GM12878 (cell line): ENCODE results near the gene NFKBIE. TPM values are rescaled to one million over a fixed set of nuclear protein-coding genes. Genes with fewer than 3 reads are reported as not detected.
A peak's percentile ranks its signal among the peaks of the same experiment; 100 is the strongest.

ENCODE experiments used
- ATAC-seq: fragments of 200-7000 bp; cut with Tn5 transposase; 3 replicates; pipeline ENCODE4 v1.9.1; 2020; ENCODE audit warnings: mild to moderate bottlenecking, moderate library complexity
- BruUV-seq: library from RNA; stranded (reverse); fragments of 400-500 nt; replicated peaks from 2 replicates; lab custom pipeline; 2021; lab: Mats Ljungman, UMichigan
- CTCF ChIA-PET: fragments of 300-600 bp; sonication (Branson Sonifier 250); formaldehyde crosslinking; extraction: SDS; loops from one replicate; lab custom pipeline; 2021; ENCODE audit warnings: inconsistent platforms; lab: Yijun Ruan, JAX
- POLR2A ChIA-PET: fragments of 350-600 bp; formaldehyde crosslinking; extraction: SDS; loops from one replicate; lab custom pipeline; 2021; ENCODE audit warnings: inconsistent platforms; lab: Charles Lee
- RAD21 ChIA-PET: fragments of 300-600 bp; sonication (Branson Sonifier 250); formaldehyde crosslinking; loops from one replicate; lab custom pipeline; 2023; ENCODE audit warnings: antibody characterized with exemption; ENCODE audit not compliant: unreplicated experiment; lab: Charles Lee
- SMC1A ChIA-PET: fragments of 300-600 bp; sonication (Branson Sonifier 250); formaldehyde crosslinking; loops from one replicate; lab custom pipeline; 2023; ENCODE audit not compliant: unreplicated experiment, uncharacterized antibody; lab: Charles Lee
- DNase-seq: peaks from one replicate; pipeline ENCODE4 v3.0.0-alpha.2; 2011; ENCODE audit warnings: low read depth, low spot score
- FAIRE-seq: peaks from 3 replicates; lab custom pipeline; 2011; peaks lifted over from hg19 to GRCh38; lab: Jason Lieb, UNC
- H2AFZ ChIP-seq: 2 replicates; pipeline ENCODE4 v1.6.0; 2011; ENCODE audit warnings: low read depth, low read length, control low read depth; ENCODE audit not compliant: control insufficient read depth
- H3K27ac ChIP-seq: 2 replicates; pipeline ENCODE4 v1.5.1; 2011; ENCODE audit warnings: control low read depth; ENCODE audit not compliant: control insufficient read depth, insufficient read depth
- H3K27me3 ChIP-seq, 2 experiments: replicated peaks in 1 of 2; 2 replicates each; pipeline versions ENCODE4 v1.6.0 to v1.6.1; 2011; ENCODE audit warnings: low read length in 1 of 2; ENCODE audit not compliant: control insufficient read depth in 2 of 2, insufficient read depth in 2 of 2
- H3K36me3 ChIP-seq, 2 experiments: 2 replicates each; pipeline ENCODE4 v1.5.1; 2011; ENCODE audit warnings: low read length in 1 of 2; ENCODE audit not compliant: control insufficient read depth in 2 of 2, insufficient read depth in 2 of 2
- H3K4me1 ChIP-seq: 2 replicates; pipeline ENCODE4 v1.6.1; 2011; ENCODE audit warnings: mild to moderate bottlenecking, low read length, moderate library complexity, mixed read lengths; ENCODE audit not compliant: control insufficient read depth, insufficient read depth
- H3K4me2 ChIP-seq: 2 replicates; pipeline ENCODE4 v1.6.0; 2011; ENCODE audit warnings: control low read depth; ENCODE audit not compliant: control insufficient read depth, insufficient read depth
- H3K4me3 ChIP-seq: fragments of 200-600 bp; sonication (generic); 2 replicates; pipeline ENCODE4 v1.5.1; 2016
- H3K79me2 ChIP-seq: 2 replicates; pipeline ENCODE4 v1.6.0; 2011; ENCODE audit warnings: low read length; ENCODE audit not compliant: control insufficient read depth, insufficient read depth
- H3K9ac ChIP-seq: 2 replicates; pipeline ENCODE4 v1.8.0; 2011; ENCODE audit warnings: low read length, control low read depth, mixed read lengths; ENCODE audit not compliant: control insufficient read depth, insufficient read depth
- H3K9me3 ChIP-seq: replicated peaks from 3 replicates; pipeline ENCODE4 v1.5.1; 2011; ENCODE audit warnings: mild to moderate bottlenecking, low read length; ENCODE audit not compliant: control insufficient read depth, insufficient read depth
- H4K20me1 ChIP-seq: 2 replicates; pipeline ENCODE4 v1.6.0; 2011; ENCODE audit not compliant: control insufficient read depth, insufficient read depth
- BHLHE40 ChIP-seq, 2 experiments: fragments of 450-650 bp in 1 of 2; IDR thresholded peaks; 2 replicates each; pipeline ENCODE4 v1.6.1; 2011 to 2017; ENCODE audit warnings: low read depth in 2 of 2, borderline replicate concordance in 1 of 2, improper control_type of control experiment in 1 of 2, low read length in 1 of 2, mild to moderate bottlenecking in 1 of 2
- BMI1 ChIP-seq: fragments of 450-650 bp; IDR thresholded peaks from 2 replicates; pipeline ENCODE4 v1.6.1; 2016; ENCODE audit warnings: mild to moderate bottlenecking, moderate library complexity, borderline replicate concordance
- EP300 ChIP-seq, 2 experiments: fragments of 150-350 bp in 1 of 2; IDR thresholded peaks; 2 replicates each; pipeline ENCODE4 v1.6.1; 2011 to 2012; ENCODE audit warnings: low read depth in 2 of 2, low read length in 2 of 2, borderline replicate concordance in 1 of 2, improper control_type of control experiment in 1 of 2, inconsistent platforms in 1 of 2; ENCODE audit not compliant: control insufficient read depth in 1 of 2
- NBN ChIP-seq: fragments of 450-650 bp; IDR thresholded peaks from 2 replicates; pipeline ENCODE4 v1.6.1; 2016
- SMAD5 ChIP-seq: IDR thresholded peaks from 2 replicates; pipeline ENCODE4 v1.6.1; 2016; ENCODE audit warnings: antibody characterized with exemption, low read depth
- SUPT20H ChIP-seq: IDR thresholded peaks from 2 replicates; pipeline ENCODE4 v1.6.1; 2011; ENCODE audit warnings: low read depth, mild to moderate bottlenecking, low read length, moderate library complexity, borderline replicate concordance; ENCODE audit not compliant: control insufficient read depth
- ZNF24 ChIP-seq: fragments of 450-650 bp; IDR thresholded peaks from 2 replicates; pipeline ENCODE4 v1.6.1; 2017; ENCODE audit warnings: antibody characterized with exemption, mild to moderate bottlenecking
- WGBS: methylation state at CpG from one replicate; pipeline ENCODE4 v1.1.6; 2016; ENCODE audit warnings: low lambda C conversion rate; ENCODE audit not compliant: insufficient replicate concordance, insufficient coverage; ENCODE audit errors: missing lambda C conversion rate; 5-methylcytosine and 5-hydroxymethylcytosine counted together
- in situ Hi-C: fragments of 300-500 bp; cut with MboI; formaldehyde crosslinking; loops from 9 replicates; pipeline ENCODE4 v1.14.3; 2018; ENCODE audit warnings: mixed read lengths
- intact Hi-C: fragments of 100-400 bp; cut with micrococcal nuclease; formaldehyde crosslinking; loops from one replicate; pipeline ENCODE4 v1.14.2; 2022; ENCODE audit not compliant: unreplicated experiment
- polyA plus RNA-seq, 11 experiments: library from polyadenylated mRNA; depleted of rRNA in 4 of 11; unstranded in 6 of 11; stranded (reverse) in 5 of 11; fragments of >200 nt; fragmentation: Nextera tagmentation in 4 of 11; fragmentation: Illumina TruSeq in 1 of 11; extraction: Ambion mirVana in 4 of 11; extraction: Trizol in 1 of 11; gene quantifications; 1 replicate in 1 of 11; 2 replicates in 10 of 11; pipeline versions ENCODE4 v1.2.1 to v1.2.3, GENCODE V29; 2011 to 2016; ENCODE audit warnings: inconsistent platforms in 2 of 11, missing spikeins in 2 of 11, low read depth in 1 of 11
- total RNA-seq, 4 experiments: library from RNA; depleted of rRNA in 3 of 4; stranded (reverse); fragments of >200 nt in 3 of 4; fragmentation: Illumina TruSeq in 1 of 4; extraction: Trizol in 1 of 4; gene quantifications; 2 replicates each; pipeline versions ENCODE4 v1.2.1 to v1.2.3, GENCODE V29; 2013 to 2021
- TF ChIP-seq, protein P1 (sequence below): fragments of 450-650 bp; IDR thresholded peaks from 2 replicates; pipeline ENCODE4 v1.6.1; 2017; ENCODE audit warnings: mild to moderate bottlenecking, moderate library complexity

The NFKBIE gene
- total and polyA plus RNA-seq, 10 of the 15 experiments (the other 5 are each of a cell fraction or from before 2014, with no cell fraction given): 10.4 to 106 (median 38.8) TPM

DNA sequence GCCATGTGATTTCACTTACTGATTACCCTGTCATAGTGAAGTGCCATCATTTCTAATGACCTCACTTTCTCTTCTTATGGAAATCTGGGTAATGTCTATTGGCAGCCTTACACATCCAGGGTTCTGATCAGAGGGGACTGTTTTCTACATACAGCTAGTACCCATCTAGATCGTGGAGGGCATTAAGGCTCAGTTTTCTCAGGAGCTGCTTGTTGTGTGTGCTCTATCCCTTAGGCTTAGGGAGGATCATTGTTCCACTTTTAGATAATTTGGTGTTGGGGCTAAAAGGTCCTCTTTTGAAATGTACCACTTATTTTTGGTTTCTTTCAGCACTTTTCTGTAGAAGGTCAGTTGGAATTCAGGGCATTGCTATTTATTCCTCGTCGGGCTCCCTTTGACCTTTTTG is 14.6 kb downstream of the NFKBIE start (continued):
- TF ChIP-seq NBN: no peak
- TF ChIP-seq SUPT20H: no peak
- TF ChIP-seq ZNF24: no peak
- TF ChIP-seq BMI1: no peak
- TF ChIP-seq EP300 (IDR thresholded peaks at IDR 0.05; ENCODE audit: borderline replicate concordance in 1 of 2, control insufficient read depth in 1 of 2, low read depth in 2 of 2, low read length in 2 of 2): no peak
- TF ChIP-seq SMAD5: 0 out of 2 replicates have a peak, but pooled peaks have one; percentile 25
- TF ChIP-seq, protein P1, sequence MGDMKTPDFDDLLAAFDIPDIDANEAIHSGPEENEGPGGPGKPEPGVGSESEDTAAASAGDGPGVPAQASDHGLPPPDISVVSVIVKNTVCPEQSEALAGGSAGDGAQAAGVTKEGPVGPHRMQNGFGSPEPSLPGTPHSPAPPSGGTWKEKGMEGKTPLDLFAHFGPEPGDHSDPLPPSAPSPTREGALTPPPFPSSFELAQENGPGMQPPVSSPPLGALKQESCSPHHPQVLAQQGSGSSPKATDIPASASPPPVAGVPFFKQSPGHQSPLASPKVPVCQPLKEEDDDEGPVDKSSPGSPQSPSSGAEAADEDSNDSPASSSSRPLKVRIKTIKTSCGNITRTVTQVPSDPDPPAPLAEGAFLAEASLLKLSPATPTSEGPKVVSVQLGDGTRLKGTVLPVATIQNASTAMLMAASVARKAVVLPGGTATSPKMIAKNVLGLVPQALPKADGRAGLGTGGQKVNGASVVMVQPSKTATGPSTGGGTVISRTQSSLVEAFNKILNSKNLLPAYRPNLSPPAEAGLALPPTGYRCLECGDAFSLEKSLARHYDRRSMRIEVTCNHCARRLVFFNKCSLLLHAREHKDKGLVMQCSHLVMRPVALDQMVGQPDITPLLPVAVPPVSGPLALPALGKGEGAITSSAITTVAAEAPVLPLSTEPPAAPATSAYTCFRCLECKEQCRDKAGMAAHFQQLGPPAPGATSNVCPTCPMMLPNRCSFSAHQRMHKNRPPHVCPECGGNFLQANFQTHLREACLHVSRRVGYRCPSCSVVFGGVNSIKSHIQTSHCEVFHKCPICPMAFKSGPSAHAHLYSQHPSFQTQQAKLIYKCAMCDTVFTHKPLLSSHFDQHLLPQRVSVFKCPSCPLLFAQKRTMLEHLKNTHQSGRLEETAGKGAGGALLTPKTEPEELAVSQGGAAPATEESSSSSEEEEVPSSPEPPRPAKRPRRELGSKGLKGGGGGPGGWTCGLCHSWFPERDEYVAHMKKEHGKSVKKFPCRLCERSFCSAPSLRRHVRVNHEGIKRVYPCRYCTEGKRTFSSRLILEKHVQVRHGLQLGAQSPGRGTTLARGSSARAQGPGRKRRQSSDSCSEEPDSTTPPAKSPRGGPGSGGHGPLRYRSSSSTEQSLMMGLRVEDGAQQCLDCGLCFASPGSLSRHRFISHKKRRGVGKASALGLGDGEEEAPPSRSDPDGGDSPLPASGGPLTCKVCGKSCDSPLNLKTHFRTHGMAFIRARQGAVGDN: no peak

DNA sequence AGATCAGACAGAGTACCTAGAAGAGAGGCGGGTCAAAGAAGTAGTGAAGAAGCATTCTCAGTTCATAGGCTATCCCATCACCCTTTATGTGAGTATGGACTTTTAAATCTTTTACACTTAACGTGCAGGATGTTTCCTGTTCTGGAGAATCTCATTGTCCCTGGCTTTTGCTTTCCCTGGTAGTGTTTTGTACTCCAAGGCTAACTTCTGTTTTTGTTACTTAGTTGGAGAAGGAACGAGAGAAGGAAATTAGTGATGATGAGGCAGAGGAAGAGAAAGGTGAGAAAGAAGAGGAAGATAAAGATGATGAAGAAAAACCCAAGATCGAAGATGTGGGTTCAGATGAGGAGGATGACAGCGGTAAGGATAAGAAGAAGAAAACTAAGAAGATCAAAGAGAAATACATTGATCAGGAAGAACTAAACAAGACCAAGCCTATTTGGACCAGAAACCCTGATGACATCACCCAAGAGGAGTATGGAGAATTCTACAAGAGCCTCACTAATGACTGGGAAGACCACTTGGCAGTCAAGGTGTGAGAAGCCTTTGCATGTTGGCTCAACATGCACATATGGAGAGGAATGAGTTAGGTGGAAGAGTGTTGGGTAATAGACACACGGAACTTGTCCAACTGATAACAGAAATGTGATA is 15.2 kb downstream of the NFKBIE start:
- TF ChIP-seq EP300 (IDR thresholded peaks at IDR 0.05; ENCODE audit: borderline replicate concordance in 1 of 2, control insufficient read depth in 1 of 2, low read depth in 2 of 2, low read length in 2 of 2) (no peak), BHLHE40 (IDR thresholded peaks at IDR 0.05; ENCODE audit: borderline replicate concordance in 1 of 2, low read depth in 2 of 2, low read length in 1 of 2) (no peak), SMAD5 (0 out of 2 replicates have a peak, but pooled peaks have one; percentile 18)
- FAIRE-seq (no peak), ATAC-seq (no peak), DNase-seq (no peak)
- ChIA-PET SMC1A (interaction anchor here (2.6 kb wide), 1 partner anchor 26 kb away, joined by 10 read pairs; no protein-coding TSS in a partner anchor), RAD21 (interaction anchor here (1.4 kb wide), 1 partner anchor 12 kb away, joined by 6 read pairs; no protein-coding TSS in a partner anchor), POLR2A (interaction anchor here (1.9 to 6.3 kb wide), 4 partner anchors 10 to 14 kb away, joined by 4 to 131 read pairs (median 7); partner anchors contain the start of gene SLC35B2), CTCF (interaction anchor here (1.0 to 3.0 kb wide), 7 partner anchors 8 to 151 kb away, joined by 3 to 14 read pairs (median 6); no protein-coding TSS in a partner anchor)
- H3K27me3 ChIP-seq: no peaks in the 10 kb centered on the region
- peak overlapping the region; percentile 66 for H3K4me2 ChIP-seq
- peaks cover 11% of the 10 kb centered on the region for H3K4me1 ChIP-seq
- no peaks in the 10 kb centered on the region for H3K9me3 ChIP-seq
- peaks cover 37 to 53% of the 10 kb centered on the region in 2 experiments for H3K36me3 ChIP-seq
- in situ Hi-C loops: no loop called here
- intact Hi-C loops: no loop called here
- no peak overlapping the region for H3K27ac ChIP-seq
- H3K4me3 ChIP-seq: peak overlapping the region; percentile 95
- BruUV-seq: TSS peak; percentile 49
- H2AFZ ChIP-seq: no peak overlapping the region
- peaks cover 11% of the 10 kb centered on the region; the same call in 1 of the 2 replicates for H4K20me1 ChIP-seq
- peaks cover 82% of the 10 kb centered on the region for H3K79me2 ChIP-seq
- WGBS: 52% methylated on average over 5 of the region's 6 CpGs
- no peak overlapping the region; the same call in 1 of the 2 replicates for H3K9ac ChIP-seq
